Measurements from ENCODE around the gene CCL5. TPM values are rescaled to one million over a fixed set of nuclear protein-coding genes. Genes with fewer than 3 reads are reported as not detected.

CCL5 gene
- total RNA-seq, 1 experiment from 2014 or later: not detected

- peaks cover 5% of the 10 kb centered on the region for H3K4me1 Mint-ChIP-seq (ENCODE audit: insufficient read depth, unreplicated experiment)
- H3K4me3 Mint-ChIP-seq (ENCODE audit: unreplicated experiment): no peak overlapping the region
- ChIA-PET POLR2A (no interaction called here), CTCF (no interaction called here)
- no TSS peak for BruUV-seq (replicated peaks)
- intact Hi-C loops (cut with micrococcal nuclease): no loop called here
- no peak overlapping the region for H3K27ac Mint-ChIP-seq (ENCODE audit: low read depth, unreplicated experiment)
- no peak for DNase-seq (ENCODE audit: unreplicated experiment)
- no peaks in the 10 kb centered on the region for H3K9me3 Mint-ChIP-seq (ENCODE audit: unreplicated experiment)
- no peak for TF ChIP-seq CTCF (IDR thresholded peaks at IDR 0.05; ENCODE audit: unreplicated experiment)
- H3K27me3 Mint-ChIP-seq (ENCODE audit: insufficient read depth, unreplicated experiment): no peaks in the 10 kb centered on the region
- H3K36me3 Mint-ChIP-seq (ENCODE audit: insufficient read depth, unreplicated experiment): no peaks in the 10 kb centered on the region
Measured at GRCh38 chr17:35875800-35876139, 4.4 kb downstream of the CCL5 start.

GRCh38 chr17:35875072-35875799, 4.9 kb downstream of the CCL5 start:
- H3K27me3 Mint-ChIP-seq (ENCODE audit: insufficient read depth, unreplicated experiment): no peaks in the 10 kb centered on the region
- no peak overlapping the region for H3K27ac Mint-ChIP-seq (ENCODE audit: low read depth, unreplicated experiment)
- H3K9me3 Mint-ChIP-seq (ENCODE audit: unreplicated experiment): no peaks in the 10 kb centered on the region
- no peaks in the 10 kb centered on the region for H3K36me3 Mint-ChIP-seq (ENCODE audit: insufficient read depth, unreplicated experiment)
- ChIA-PET POLR2A (interaction anchor here (0.6 kb wide), 1 partner anchor 10 kb away, joined by 3 read pairs; no protein-coding TSS in a partner anchor), CTCF (no interaction called here)
- no peak overlapping the region for H3K4me3 Mint-ChIP-seq (ENCODE audit: unreplicated experiment)
- no TSS peak for BruUV-seq (replicated peaks)
- H3K4me1 Mint-ChIP-seq (ENCODE audit: insufficient read depth, unreplicated experiment): peaks cover 5% of the 10 kb centered on the region
- intact Hi-C loops (cut with micrococcal nuclease): no loop called here
- no peak for DNase-seq (ENCODE audit: unreplicated experiment)
- TF ChIP-seq CTCF (IDR thresholded peaks at IDR 0.05; ENCODE audit: unreplicated experiment): no peak

- H3K4me1 Mint-ChIP-seq (ENCODE audit: insufficient read depth, unreplicated experiment): no peaks in the 10 kb centered on the region
- no peak overlapping the region for H3K27ac Mint-ChIP-seq (ENCODE audit: low read depth, unreplicated experiment)
- H3K4me3 Mint-ChIP-seq (ENCODE audit: unreplicated experiment): no peak overlapping the region
- no peaks in the 10 kb centered on the region for H3K27me3 Mint-ChIP-seq (ENCODE audit: insufficient read depth, unreplicated experiment)
- BruUV-seq (replicated peaks): no TSS peak
- no peaks in the 10 kb centered on the region for H3K9me3 Mint-ChIP-seq (ENCODE audit: unreplicated experiment)
- DNase-seq (ENCODE audit: unreplicated experiment): no peak
- TF ChIP-seq CTCF (IDR thresholded peaks at IDR 0.05; ENCODE audit: unreplicated experiment): no peak
- POLR2A ChIA-PET: interaction anchor here (1.3 kb wide), 1 partner anchor 11 kb away, joined by 4 read pairs; no protein-coding TSS in a partner anchor
- intact Hi-C loops (cut with micrococcal nuclease): no loop called here
- CTCF ChIA-PET: interaction anchor here (0.6 to 0.7 kb wide), 4 partner anchors 13 to 259 kb away, joined by 3 to 5 read pairs (median 3); no protein-coding TSS in a partner anchor
- H3K36me3 Mint-ChIP-seq (ENCODE audit: insufficient read depth, unreplicated experiment): no peaks in the 10 kb centered on the region
Measured at GRCh38 chr17:35872196-35872980, 7.8 kb downstream of the CCL5 start.

Measured in MCF 10A (cell line).